ENCODE data around the gene NTF4.

NTF4 gene

GRCh38 chr19:49064768-49065611, at the start of gene NTF4:
Gene NTF4 (minus strand): TSS chr19:49064818. CDS start chr19:49061997, 2,821 bp downstream.
- peak; percentile 44 for DNase-seq

GRCh38 chr19:49113762-49114629, 49.4 kb upstream of the NTF4 start, which contains the start of gene LIN7B:
Gene LIN7B (plus strand): TSS chr19:49114370. CDS start chr19:49114405, 35 bp downstream.
- peak; percentile 84 for DNase-seq

GRCh38 chr19:49111218-49111998, 46.8 kb upstream of the NTF4 start:
- no peak for DNase-seq

GRCh38 chr19:49110567-49110966, 45.9 kb upstream of the NTF4 start:
- no peak for DNase-seq

- DNase-seq, result no peak
Observed at GRCh38 chr19:49109569-49110233, 45.1 kb upstream of the NTF4 start.

- no peak for DNase-seq
Observed at GRCh38 chr19:49109051-49109450, 44.4 kb upstream of the NTF4 start.

- no peak for DNase-seq
Observed at GRCh38 chr19:49107625-49108459, 43.2 kb upstream of the NTF4 start.

- DNase-seq, result no peak
Observed at GRCh38 chr19:49106648-49107135, 42.1 kb upstream of the NTF4 start.

- DNase-seq, result peak; percentile 74
Observed at GRCh38 chr19:49104229-49104864, 39.7 kb upstream of the NTF4 start.

- DNase-seq, result no peak
Observed at GRCh38 chr19:49103331-49104085, 38.9 kb upstream of the NTF4 start.

GRCh38 chr19:49102303-49102702, 37.7 kb upstream of the NTF4 start:
- DNase-seq, result no peak

GRCh38 chr19:49101160-49101559, 36.5 kb upstream of the NTF4 start:
- no peak for DNase-seq

GRCh38 chr19:49098795-49099194, 34.2 kb upstream of the NTF4 start:
- DNase-seq, result no peak

GRCh38 chr19:49097453-49098288, 33.1 kb upstream of the NTF4 start:
- DNase-seq, result peak; percentile 70

GRCh38 chr19:49094505-49095482, 30.2 kb upstream of the NTF4 start:
- DNase-seq, result no peak

GRCh38 chr19:49092686-49093085, 28.1 kb upstream of the NTF4 start:
- no peak for DNase-seq

- DNase-seq, result no peak
Observed at GRCh38 chr19:49091391-49092038, 26.9 kb upstream of the NTF4 start.

All from left hindlimb (tissue), 1 donor.